Measurements from ENCODE around the gene AK8. TPM values are rescaled to one million over a fixed set of nuclear protein-coding genes. Genes with fewer than 3 reads are reported as not detected.
A peak's percentile ranks its signal among the peaks of the same experiment; 100 is the strongest.

Gene AK8
- total RNA-seq, 4 donors from 2014 or later: 0.27 to 1.3 TPM; not detected in 2

DNA sequence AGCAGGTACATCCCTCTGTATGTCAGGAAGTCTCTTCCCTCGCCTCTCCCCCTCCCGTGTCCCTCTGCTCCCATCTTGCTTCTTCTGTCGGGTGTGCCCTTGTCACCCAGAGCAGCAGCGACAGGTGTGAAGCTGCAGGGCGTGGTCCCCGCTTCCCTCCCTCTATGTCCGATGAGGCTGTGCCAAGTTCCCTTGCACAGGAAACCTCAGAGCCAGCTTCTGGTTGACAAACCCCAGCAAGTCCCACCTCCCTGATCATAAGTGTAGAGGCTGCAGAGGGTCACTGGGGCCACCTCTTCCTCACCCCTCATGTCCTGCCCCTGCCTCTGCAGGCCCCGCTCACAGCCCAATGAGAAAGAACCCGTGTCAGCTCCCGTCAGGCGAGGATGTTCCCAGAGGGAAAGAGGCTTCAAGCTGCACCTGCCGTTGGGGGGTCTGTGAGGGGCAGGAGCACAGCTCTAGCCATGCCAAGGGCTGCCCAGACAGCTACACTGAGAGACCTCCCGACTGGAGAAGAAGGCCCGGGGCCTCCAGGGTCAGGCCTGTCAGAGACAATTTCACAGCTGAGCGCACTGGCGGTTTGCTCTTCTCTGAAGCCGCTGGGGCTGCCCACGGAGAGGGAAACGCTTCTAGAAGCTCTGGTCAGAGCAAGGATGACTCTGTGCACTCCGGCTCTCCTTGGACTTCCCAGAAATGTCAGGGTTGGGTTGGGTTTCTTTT, 73.3 kb downstream of the AK8 start:
- 53% methylated on average over 19 of the region's 20 CpGs; no CpG with 5 or more reads in 1 of the 2 donors for WGBS, 2 donors (ENCODE audit: low coverage in 1 of 2)
- H3K4me1 ChIP-seq: peaks cover 0 to 7% (median 4%) of the 10 kb centered on the region in 4 donors
- TF ChIP-seq POLR2AphosphoS5 (IDR thresholded peaks at IDR 0.05) (no peak), POLR2A (IDR thresholded peaks at IDR 0.05) (no peak), CTCF (IDR thresholded peaks at IDR 0.05) (no peak), EP300 (IDR thresholded peaks at IDR 0.05; ENCODE audit: low read depth) (no peak)
- peak; percentile 39 for DNase-seq
- H3K36me3 ChIP-seq: no peaks in the 10 kb centered on the region
- in situ Hi-C loops (cut with MboI; ENCODE audit: low pct_ligation_motif_present in 1 of 4, low pct_unique_long_range_greater_than_20kb in 1 of 4, low sequenced_read_pairs in 3 of 4): loop anchor here in 3 of 4 donors (10.0 to 25.0 kb wide), 3 partner anchors 290 to 392 kb away; partner anchors contain the start of genes CFAP77 (in 3 of the 3) and TTF1 (in 2 of the 3)
- intact Hi-C loops (cut with DNase I; ENCODE audit: low total_unique reads): no loop called here
- peaks cover 56% of the 10 kb centered on the region for H3K27me3 ChIP-seq
- no peaks in the 10 kb centered on the region for H3K9me3 ChIP-seq
- H3K4me3 ChIP-seq: no peak overlapping the region
- no peak overlapping the region for H3K27ac ChIP-seq

DNA sequence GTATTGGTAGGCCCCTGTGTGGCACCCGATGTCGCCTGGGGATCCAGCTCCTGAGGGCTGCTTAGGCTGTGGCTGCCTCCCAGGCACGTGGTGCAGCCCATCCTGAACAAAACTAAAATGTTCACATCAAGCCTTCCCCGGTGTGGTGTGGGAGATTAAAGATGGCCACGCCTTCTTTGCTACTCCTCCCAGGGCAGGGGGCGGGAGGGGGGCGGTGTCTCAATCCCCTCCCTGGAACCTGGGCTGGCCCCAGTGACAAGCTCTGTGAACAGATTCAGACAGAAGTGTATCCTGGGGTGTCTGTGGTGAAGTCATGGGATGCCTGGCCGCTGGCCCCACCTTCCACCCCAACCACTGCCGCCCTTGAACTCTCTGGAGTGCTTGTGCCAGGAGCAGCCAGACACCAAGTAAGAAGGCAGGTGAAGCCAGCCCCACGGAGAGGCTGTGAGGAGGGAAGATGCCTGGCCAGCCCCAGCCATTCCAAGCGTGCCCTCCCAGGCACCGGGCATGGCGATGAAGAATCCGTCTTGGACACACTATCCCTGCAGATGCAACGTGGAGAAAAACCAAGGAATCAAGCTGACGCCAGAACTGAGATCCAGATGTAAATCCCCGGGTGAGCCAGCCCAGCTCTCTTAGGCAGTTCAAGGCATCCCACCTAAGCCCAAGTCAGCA, 75.8 kb downstream of the AK8 start:
- TF ChIP-seq POLR2A (IDR thresholded peaks at IDR 0.05): no peak
- in situ Hi-C loops (cut with MboI; ENCODE audit: low pct_ligation_motif_present in 1 of 4, low pct_unique_long_range_greater_than_20kb in 1 of 4, low sequenced_read_pairs in 3 of 4): loop anchor here in 3 of 4 donors (10.0 to 25.0 kb wide), 3 partner anchors 287 to 390 kb away; partner anchors contain the start of genes CFAP77 (in 3 of the 3) and TTF1 (in 2 of the 3)
- no peak overlapping the region for H3K27ac ChIP-seq
- H3K9me3 ChIP-seq: no peaks in the 10 kb centered on the region
- H3K36me3 ChIP-seq: no peaks in the 10 kb centered on the region
- no peak overlapping the region for H3K4me3 ChIP-seq
- intact Hi-C loops (cut with DNase I; ENCODE audit: low total_unique reads): no loop called here
- WGBS, 2 donors (ENCODE audit: low coverage in 1 of 2): 63% methylated on average over 17 of the region's 17 CpGs; no CpG with 5 or more reads in 1 of the 2 donors
- no peak for DNase-seq
- peaks cover 0 to 15% (median 10%) of the 10 kb centered on the region in 4 donors for H3K4me1 ChIP-seq
- peaks cover 41% of the 10 kb centered on the region for H3K27me3 ChIP-seq

DNA sequence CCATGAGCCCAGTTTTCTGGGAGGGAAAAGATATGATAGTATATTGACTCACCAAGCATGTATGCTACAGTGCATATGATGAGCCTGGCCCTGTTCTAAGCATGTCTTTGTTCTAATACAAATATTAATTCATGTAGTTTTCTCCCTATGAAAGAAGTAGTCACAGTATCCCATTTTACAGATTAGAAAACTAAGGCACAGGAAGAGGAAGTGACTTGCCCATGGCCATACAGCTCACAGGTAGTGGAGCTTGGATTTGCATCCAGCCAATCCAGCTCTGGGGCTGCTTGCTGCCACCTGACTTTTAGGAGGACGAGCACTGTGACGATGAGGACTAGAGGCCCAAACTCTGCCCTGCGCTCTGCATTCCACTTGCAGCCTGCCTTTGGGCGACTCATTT, 76.4 kb downstream of the AK8 start:
- 92 to 100% methylated on average over 2 to 4 of the region's 4 CpGs for WGBS, 2 donors (ENCODE audit: low coverage in 1 of 2)
- Histone ChIP-seq H3K9me3 (no peaks in the 10 kb centered on the region), H3K27me3 (peaks cover 39% of the 10 kb centered on the region), H3K27ac (no peak overlapping the region), H3K4me3 (no peak overlapping the region), H3K36me3 (no peaks in the 10 kb centered on the region), H3K4me1 (peaks cover 0 to 15% (median 10%) of the 10 kb centered on the region in 4 donors)
- intact Hi-C loops (cut with DNase I; ENCODE audit: low total_unique reads) (no loop called here), in situ Hi-C loops (cut with MboI; ENCODE audit: low pct_ligation_motif_present in 1 of 4, low pct_unique_long_range_greater_than_20kb in 1 of 4, low sequenced_read_pairs in 3 of 4) (loop anchor here in 3 of 4 donors (10.0 to 25.0 kb wide), 3 partner anchors 287 to 389 kb away; partner anchors contain the start of genes CFAP77 (in 3 of the 3) and TTF1 (in 2 of the 3))
- DNase-seq: no peak
- TF ChIP-seq EP300 (IDR thresholded peaks at IDR 0.05; ENCODE audit: low read depth) (no peak), CTCF (IDR thresholded peaks at IDR 0.05) (no peak), POLR2AphosphoS5 (IDR thresholded peaks at IDR 0.05) (no peak)

GRCh38 chr9:132800038-132800648, 77.9 kb downstream of the AK8 start:
- peaks cover 33% of the 10 kb centered on the region for H3K27me3 ChIP-seq
- H3K36me3 ChIP-seq: no peaks in the 10 kb centered on the region
- intact Hi-C loops (cut with DNase I; ENCODE audit: low total_unique reads) (no loop called here), in situ Hi-C loops (cut with MboI; ENCODE audit: low pct_ligation_motif_present in 1 of 4, low pct_unique_long_range_greater_than_20kb in 1 of 4, low sequenced_read_pairs in 3 of 4) (loop anchor here in 3 of 4 donors (10.0 to 25.0 kb wide), 3 partner anchors 285 to 388 kb away; partner anchors contain the start of genes CFAP77 (in 3 of the 3) and TTF1 (in 2 of the 3))
- H3K9me3 ChIP-seq: no peaks in the 10 kb centered on the region
- TF ChIP-seq POLR2AphosphoS5 (IDR thresholded peaks at IDR 0.05) (no peak), EP300 (IDR thresholded peaks at IDR 0.05; ENCODE audit: low read depth) (no peak), CTCF (IDR thresholded peaks at IDR 0.05) (peak; percentile 88 to 93 (median 92)), POLR2A (IDR thresholded peaks at IDR 0.05) (no peak)
- no peak overlapping the region for H3K4me3 ChIP-seq
- DNase-seq: peak; percentile 77
- WGBS, 2 donors (ENCODE audit: low coverage in 1 of 2): 16 to 47% methylated on average over 3 to 22 of the region's 22 CpGs
- H3K4me1 ChIP-seq: peaks cover 0 to 16% (median 10%) of the 10 kb centered on the region in 4 donors
- peak overlapping the region in 1 of 4 donors; percentile 35 for H3K27ac ChIP-seq

All from transverse colon (tissue), 4 donors.